HG03139 (cell line): ENCODE measurements around the gene CLCN1.
"Not testable (repeated sequence)": the region's sequence is repeated elsewhere in the genome, so short reads cannot be mapped to it uniquely, and the experiment has no call there.

Experiments
- ATAC-seq: cut with Tn5 transposase; IDR thresholded peaks from one replicate; pipeline ENCODE4 v1.9.1; 2021; ENCODE audit not compliant: unreplicated experiment

CLCN1 gene

GRCh38 chr7:143383642-143383957, 67.7 kb downstream of the CLCN1 start:
- no peak for ATAC-seq

GRCh38 chr7:143384148-143384547, 68.2 kb downstream of the CLCN1 start:
- ATAC-seq, result no peak

GRCh38 chr7:143384661-143385631, 69.0 kb downstream of the CLCN1 start:
- ATAC-seq, result no peak

GRCh38 chr7:143385891-143386781, 70.2 kb downstream of the CLCN1 start:
- peak; percentile 43 for ATAC-seq

GRCh38 chr7:143387156-143387975, 71.5 kb downstream of the CLCN1 start:
- no peak for ATAC-seq

- ATAC-seq, result no peak
Measured at GRCh38 chr7:143388051-143388450, 72.1 kb downstream of the CLCN1 start.

- no peak for ATAC-seq
Measured at GRCh38 chr7:143388491-143389101, 72.7 kb downstream of the CLCN1 start.

GRCh38 chr7:143389316-143390103, 73.6 kb downstream of the CLCN1 start:
- no peak for ATAC-seq

- no peak for ATAC-seq
Measured at GRCh38 chr7:143390104-143390772, 74.3 kb downstream of the CLCN1 start.

GRCh38 chr7:143390773-143391317, 74.9 kb downstream of the CLCN1 start:
- ATAC-seq, result no peak

- ATAC-seq, result no peak
Measured at GRCh38 chr7:143391462-143392404, 75.8 kb downstream of the CLCN1 start.

- not testable (repeated sequence) for ATAC-seq
Measured at GRCh38 chr7:143392427-143392826, 76.5 kb downstream of the CLCN1 start.

GRCh38 chr7:143392875-143393266, 77.0 kb downstream of the CLCN1 start:
- ATAC-seq, result no peak

GRCh38 chr7:143393267-143394041, 77.5 kb downstream of the CLCN1 start:
- no peak for ATAC-seq

- no peak for ATAC-seq
Measured at GRCh38 chr7:143394068-143394467, 78.2 kb downstream of the CLCN1 start.

- no peak for ATAC-seq
Measured at GRCh38 chr7:143394777-143395176, 78.9 kb downstream of the CLCN1 start.
